HG03342 (cell line): Measurements from ENCODE around the gene ZMYND8.
"Not testable (repeated sequence)": the region's sequence is repeated elsewhere in the genome, so short reads cannot be mapped to it uniquely, and the experiment has no call there.

Experiments
- ATAC-seq: cut with Tn5 transposase; IDR thresholded peaks from one replicate; pipeline ENCODE4 v1.9.1; 2021; ENCODE audit warnings: mild to moderate bottlenecking, moderate library complexity; ENCODE audit not compliant: unreplicated experiment

The ZMYND8 gene

GRCh38 chr20:47356526-47357295 is at the start of gene ZMYND8:
TSS of gene ZMYND8 (minus strand) at chr20:47356699. CDS start at chr20:47356670, 29 bp downstream.
- ATAC-seq = peak; percentile 42

GRCh38 chr20:47405775-47406325 is 49.4 kb upstream of the ZMYND8 start:
- no peak for ATAC-seq

- ATAC-seq = no peak
Observed at GRCh38 chr20:47400685-47401084, 44.2 kb upstream of the ZMYND8 start.

- no peak for ATAC-seq
Observed at GRCh38 chr20:47397652-47398301, 41.3 kb upstream of the ZMYND8 start.

GRCh38 chr20:47396762-47397476 is 40.4 kb upstream of the ZMYND8 start:
- ATAC-seq = no peak

- not testable (repeated sequence) for ATAC-seq
Observed at GRCh38 chr20:47393796-47394514, 37.5 kb upstream of the ZMYND8 start.

GRCh38 chr20:47392721-47393073 is 36.2 kb upstream of the ZMYND8 start:
- no peak for ATAC-seq

- ATAC-seq = no peak
Observed at GRCh38 chr20:47392015-47392720, 35.7 kb upstream of the ZMYND8 start.

- ATAC-seq = no peak
Observed at GRCh38 chr20:47391276-47392010, 34.9 kb upstream of the ZMYND8 start.

- no peak for ATAC-seq
Observed at GRCh38 chr20:47389867-47390347, 33.4 kb upstream of the ZMYND8 start.

GRCh38 chr20:47385968-47386367 is 29.5 kb upstream of the ZMYND8 start:
- not testable (repeated sequence) for ATAC-seq

- ATAC-seq = no peak
Observed at GRCh38 chr20:47382746-47383415, 26.4 kb upstream of the ZMYND8 start.

- ATAC-seq = no peak
Observed at GRCh38 chr20:47380481-47380880, 24.0 kb upstream of the ZMYND8 start.

- no peak for ATAC-seq
Observed at GRCh38 chr20:47379433-47380150, 23.1 kb upstream of the ZMYND8 start.

GRCh38 chr20:47377122-47377722 is 20.7 kb upstream of the ZMYND8 start:
- ATAC-seq = no peak

GRCh38 chr20:47376096-47376643 is 19.7 kb upstream of the ZMYND8 start:
- ATAC-seq = not testable (repeated sequence)

GRCh38 chr20:47374121-47374520 is 17.6 kb upstream of the ZMYND8 start:
- not testable (repeated sequence) for ATAC-seq
